ENCODE results near the gene CCDC73.

The CCDC73 gene

GRCh38 chr11:32583459-32584271 is 210.8 kb downstream of the CCDC73 start, which contains the start of gene EIF3M:
Gene EIF3M, plus strand, starts transcription at chr11:32583831. Its CDS starts 57 bp downstream, at chr11:32583888.
- peak; percentile 82 for FAIRE-seq

- FAIRE-seq = no peak
Observed at GRCh38 chr11:32581556-32581955, 212.9 kb downstream of the CCDC73 start.

- no peak for FAIRE-seq
Observed at GRCh38 chr11:32580967-32581366, 213.5 kb downstream of the CCDC73 start.

- no peak for FAIRE-seq
Observed at GRCh38 chr11:32576456-32576855, 218.0 kb downstream of the CCDC73 start.

- FAIRE-seq = no peak
Observed at GRCh38 chr11:32575070-32575469, 219.4 kb downstream of the CCDC73 start.

GRCh38 chr11:32574421-32574820 is 220.0 kb downstream of the CCDC73 start:
- FAIRE-seq = no peak

GRCh38 chr11:32573228-32573627 is 221.2 kb downstream of the CCDC73 start:
- no peak for FAIRE-seq

GRCh38 chr11:32571039-32571438 is 223.4 kb downstream of the CCDC73 start:
- no peak for FAIRE-seq

GRCh38 chr11:32569313-32569881 is 225.1 kb downstream of the CCDC73 start:
- no peak for FAIRE-seq

- FAIRE-seq = no peak
Observed at GRCh38 chr11:32567154-32567553, 227.3 kb downstream of the CCDC73 start.

- no peak for FAIRE-seq
Observed at GRCh38 chr11:32566517-32566916, 227.9 kb downstream of the CCDC73 start.

GRCh38 chr11:32563600-32563959 is 230.9 kb downstream of the CCDC73 start:
- no peak for FAIRE-seq

- no peak for FAIRE-seq
Observed at GRCh38 chr11:32562839-32563599, 231.4 kb downstream of the CCDC73 start.

GRCh38 chr11:32561835-32562234 is 232.6 kb downstream of the CCDC73 start:
- no peak for FAIRE-seq

- no peak for FAIRE-seq
Observed at GRCh38 chr11:32555895-32556294, 238.6 kb downstream of the CCDC73 start.

GRCh38 chr11:32555091-32555490 is 239.4 kb downstream of the CCDC73 start:
- no peak for FAIRE-seq

Measured in endometrium (tissue), 2 donors.